ENCODE measurements around the gene HMCN1.

DNA sequence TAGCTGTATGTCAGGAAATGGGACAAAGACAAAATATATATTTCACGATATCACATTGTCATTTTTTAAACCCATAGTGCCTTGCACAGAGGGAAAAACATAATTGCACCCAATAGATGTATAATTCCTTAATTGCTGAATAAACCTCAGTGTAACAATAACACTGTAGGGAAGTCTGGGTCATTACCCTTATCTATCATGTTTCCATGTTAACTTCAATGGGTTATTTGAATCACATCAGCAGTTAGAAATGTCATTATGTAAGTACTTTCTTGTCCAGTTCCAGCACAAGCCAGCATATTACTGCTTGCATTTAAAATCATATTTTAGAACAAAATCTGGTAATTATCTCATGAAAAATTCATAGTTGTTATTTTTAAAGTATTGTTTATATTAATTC is 222.7 kb downstream of the HMCN1 start:
- TF ChIP-seq CTCF (IDR thresholded peaks at IDR 0.05) (no peak), POLR2A (IDR thresholded peaks at IDR 0.05) (no peak)
